T47D (cell line): ENCODE results near the gene OXNAD1.

Source experiments
- DNase-seq, 2 experiments: peaks; one replicate each; pipeline versions ENCODE4 v3.0.0 to v3.0.0-alpha.2; 2011 to 2012; ENCODE audit warnings: low read depth in 1 of 2, low spot score in 1 of 2
- JUND ChIP-seq: IDR thresholded peaks from 2 replicates; pipeline ENCODE4 v1.6.1; 2012; ENCODE audit warnings: low read depth
- in situ Hi-C: cut with HindIII; loops from 2 replicates; pipeline ENCODE4 v1.10.0; 2016; ENCODE audit warnings: low sequenced_read_pairs, low pct_unique_long_range_greater_than_20kb

OXNAD1 gene

DNA sequence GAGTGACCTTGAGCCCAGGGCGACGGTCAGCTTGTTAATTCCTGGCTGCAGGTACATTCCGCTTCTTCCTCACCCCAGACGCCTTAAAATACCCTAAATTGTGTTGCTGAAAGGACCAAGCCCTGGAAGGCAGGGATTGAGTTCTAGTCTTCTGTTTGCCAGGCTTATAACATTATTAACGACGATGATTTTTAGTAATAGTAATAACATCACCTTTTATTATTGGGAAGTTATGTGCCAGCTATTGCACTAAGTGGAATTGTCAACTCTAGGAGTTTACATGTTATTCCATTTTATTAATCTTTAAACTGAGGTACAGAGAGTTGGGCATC is 409 bp downstream of the OXNAD1 start:
- DNase-seq = no peak
- no peak for TF ChIP-seq JUND
- in situ Hi-C loops = no loop called here

DNA sequence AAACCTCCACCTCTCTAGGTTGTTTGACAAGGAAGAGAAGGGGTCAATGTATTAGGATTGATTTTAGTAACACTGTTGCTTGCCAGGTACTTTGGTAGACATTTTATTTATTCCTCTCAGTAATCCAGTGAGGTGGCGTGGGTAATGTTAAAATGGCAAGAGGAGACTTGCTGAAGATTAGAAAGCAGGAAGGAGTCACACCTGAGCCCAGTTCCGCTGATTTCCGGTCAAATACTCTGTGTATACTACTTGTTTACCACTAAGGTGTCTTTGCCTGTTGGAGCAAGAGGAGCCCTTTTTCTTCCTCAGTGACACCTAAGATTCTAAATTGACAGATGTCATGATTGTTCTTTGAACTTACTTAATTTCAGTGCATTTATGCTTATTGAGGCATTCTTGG is 1.7 kb downstream of the OXNAD1 start:
- in situ Hi-C loops = no loop called here
- no peak for DNase-seq
- no peak for TF ChIP-seq JUND

DNA sequence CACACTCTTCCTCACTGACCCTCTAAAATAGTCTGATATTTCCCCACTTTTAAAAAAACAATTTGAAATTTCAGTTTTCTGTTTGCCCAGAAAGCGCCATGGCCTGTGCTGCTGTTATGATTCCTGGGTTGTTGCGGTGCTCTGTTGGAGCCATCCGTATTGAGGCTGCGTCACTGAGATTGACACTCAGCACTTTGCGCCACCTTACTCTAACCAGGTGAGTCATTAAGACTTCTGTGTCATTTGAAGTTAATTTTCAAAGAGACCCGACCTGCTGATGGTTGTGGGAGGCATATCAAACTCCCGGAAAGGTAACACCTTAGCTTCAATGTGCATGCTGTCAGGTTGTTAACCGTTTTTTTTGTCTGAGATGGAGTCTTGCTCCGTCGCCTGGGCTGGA is 5.8 kb downstream of the OXNAD1 start:
- TF ChIP-seq JUND = no peak

DNA sequence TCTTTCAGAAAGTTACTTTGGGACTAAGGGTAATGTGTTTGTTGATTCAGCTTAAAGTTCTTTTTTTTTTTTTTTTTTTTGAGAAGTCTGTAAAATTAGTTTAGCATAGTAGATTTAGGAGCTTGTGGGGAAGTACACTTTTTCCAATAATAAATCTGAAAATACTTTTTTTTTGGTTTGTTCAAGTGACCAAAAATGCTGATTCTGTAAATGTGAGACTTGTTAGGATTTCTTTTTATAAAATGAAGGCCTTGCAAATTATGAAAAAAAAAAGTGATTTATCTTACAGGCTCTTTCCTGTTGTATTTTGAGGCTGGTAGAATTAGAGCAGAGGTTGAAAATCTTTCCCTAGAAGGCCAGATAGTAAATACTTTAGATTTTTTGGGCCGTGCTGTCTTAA is 7.6 kb downstream of the OXNAD1 start:
- in situ Hi-C loops = no loop called here
- TF ChIP-seq JUND = no peak
- DNase-seq = no peak

More for the DNA sequence above, 5.8 kb downstream of the OXNAD1 start:
- in situ Hi-C loops = no loop called here
- DNase-seq = no peak

DNA sequence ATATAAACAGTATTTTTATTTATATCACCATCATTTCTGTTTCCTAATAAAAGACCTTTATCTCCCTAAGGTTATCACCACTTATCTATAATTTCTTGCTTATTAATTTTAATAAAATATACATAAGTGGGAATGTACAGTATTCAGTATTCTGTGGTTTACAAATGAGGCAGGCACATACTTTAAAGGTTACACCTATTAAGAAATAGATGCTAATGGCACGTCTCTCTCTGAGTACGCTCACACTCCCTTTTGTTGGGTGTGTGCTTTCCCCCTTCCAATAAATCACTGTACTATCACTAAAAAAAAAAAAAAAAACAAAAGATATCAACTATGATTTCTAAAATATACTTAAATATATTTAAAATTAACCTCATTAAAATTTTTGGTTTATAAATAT is 8.9 kb downstream of the OXNAD1 start:
- in situ Hi-C loops = no loop called here
- no peak for DNase-seq
- TF ChIP-seq JUND = no peak

DNA sequence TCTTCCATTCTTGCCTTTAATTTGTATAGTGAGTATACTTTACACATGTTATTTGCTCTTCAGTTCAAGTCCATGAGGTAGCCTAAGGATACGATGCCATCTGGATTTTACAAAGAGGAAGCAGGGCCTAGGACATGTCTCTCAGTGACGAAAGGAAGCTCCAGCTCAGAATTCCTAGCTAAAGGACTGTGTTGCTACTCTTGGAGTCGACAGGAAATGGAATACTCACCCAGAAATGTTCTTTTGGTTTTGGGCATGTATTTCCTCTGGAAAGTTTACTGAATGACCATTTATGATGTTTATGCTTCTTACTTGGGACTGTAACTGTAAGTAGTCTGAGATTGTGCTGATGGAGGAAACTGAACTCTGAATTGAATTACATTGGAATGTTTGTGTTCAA is 12.5 kb downstream of the OXNAD1 start:
- DNase-seq = peak in 1 of 2 experiments; percentile 23
- in situ Hi-C loops = no loop called here
- TF ChIP-seq JUND = no peak

DNA sequence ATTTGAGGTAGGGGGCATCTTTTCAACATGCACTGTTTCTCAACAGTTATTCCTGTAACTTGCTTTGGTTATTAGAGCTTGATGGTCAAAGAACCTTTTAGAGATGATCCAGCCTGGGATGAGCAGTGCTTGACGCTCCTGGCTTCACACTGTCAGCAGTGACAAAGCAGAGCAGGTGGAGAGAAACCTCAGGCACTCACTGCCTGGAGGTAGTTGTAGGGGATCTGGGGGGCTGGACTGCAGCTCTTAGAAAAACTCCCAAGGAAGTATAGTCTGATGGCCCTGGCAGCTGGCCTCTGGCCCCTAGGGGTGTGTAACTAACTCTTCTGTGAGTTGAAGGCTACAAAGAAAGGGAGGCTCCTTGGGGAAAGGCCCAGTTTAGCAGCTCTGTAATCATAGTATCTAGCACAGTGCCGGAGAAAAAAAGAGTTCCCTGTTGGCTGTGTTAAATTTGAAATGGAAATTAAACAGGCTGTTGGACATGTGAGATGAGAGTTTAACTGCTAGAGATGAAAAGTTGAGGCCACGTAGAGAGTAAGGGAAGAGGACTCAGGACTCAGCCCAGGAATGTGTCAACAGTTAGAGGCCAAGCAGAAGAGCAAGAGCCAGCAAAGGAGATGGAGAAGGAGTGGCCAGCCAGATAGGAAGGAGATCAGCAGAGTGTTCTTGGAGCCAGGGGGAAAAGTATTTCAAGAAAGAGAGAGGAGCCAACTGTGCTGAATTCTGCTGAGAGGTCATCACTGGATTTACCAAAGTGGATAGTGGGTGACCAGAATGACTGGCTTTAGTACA is 14.2 kb downstream of the OXNAD1 start:
- no peak for DNase-seq
- TF ChIP-seq JUND = no peak
- in situ Hi-C loops = no loop called here

DNA sequence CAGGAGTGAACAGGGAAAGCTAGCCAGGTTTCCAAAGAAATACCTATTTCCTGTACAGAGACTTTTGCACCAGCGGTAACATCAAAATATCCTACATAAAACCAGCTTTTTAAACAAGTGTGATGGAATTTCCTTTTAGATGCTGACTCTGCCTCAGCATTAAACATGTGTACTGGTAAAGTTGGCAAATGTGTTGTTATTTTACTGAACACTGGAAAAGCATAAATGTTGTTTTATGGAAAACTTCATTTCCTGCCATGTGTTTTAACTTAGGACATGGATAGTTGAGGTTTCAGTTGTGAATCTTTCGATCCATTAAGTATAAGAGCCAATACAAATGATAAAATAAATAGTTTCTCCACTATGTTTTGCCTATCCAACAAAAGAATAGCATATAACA is 15.7 kb downstream of the OXNAD1 start:
- no peak for TF ChIP-seq JUND
- no peak for DNase-seq
- in situ Hi-C loops = no loop called here

DNA sequence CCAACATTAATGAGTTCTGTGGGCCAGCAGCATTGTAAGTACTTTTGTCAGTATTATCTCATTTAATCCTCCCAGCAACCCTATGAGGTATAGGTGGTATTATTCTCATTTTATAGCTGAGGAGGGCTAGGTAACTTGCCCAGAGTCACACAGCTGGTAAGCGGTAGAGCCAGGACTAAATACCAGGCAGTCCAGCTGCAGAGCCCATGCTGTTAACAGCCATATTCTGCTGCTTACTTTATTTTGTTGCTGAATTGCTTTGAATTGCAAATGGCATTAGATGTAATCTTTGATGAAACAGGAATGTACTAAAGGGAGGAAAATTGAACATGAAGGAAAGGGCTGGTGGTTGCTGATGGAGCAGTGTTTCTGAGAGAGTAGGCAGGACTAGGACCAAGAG is 19.6 kb downstream of the OXNAD1 start:
- no peak for TF ChIP-seq JUND
- in situ Hi-C loops = no loop called here
- no peak for DNase-seq

DNA sequence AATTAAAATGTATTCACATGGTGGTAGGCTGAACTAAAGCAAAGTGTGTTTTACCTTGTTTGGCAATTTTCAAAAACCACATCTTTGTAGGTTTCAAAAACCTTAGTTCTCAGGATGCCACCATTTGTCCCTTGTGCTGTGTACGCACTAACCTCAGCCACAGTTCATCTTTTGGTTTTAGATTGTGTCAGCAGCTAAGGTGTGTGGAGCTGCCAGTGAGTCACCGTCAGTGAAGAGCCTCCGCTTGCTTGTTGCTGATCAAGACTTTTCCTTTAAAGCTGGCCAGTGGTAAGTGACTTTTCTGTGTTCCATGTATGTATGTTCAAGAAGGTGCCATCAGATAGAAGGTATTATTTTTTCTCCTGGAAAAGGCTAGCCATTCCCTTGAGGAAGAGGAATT is 21.1 kb downstream of the OXNAD1 start:
- no peak for DNase-seq
- TF ChIP-seq JUND = no peak
- in situ Hi-C loops = no loop called here

DNA sequence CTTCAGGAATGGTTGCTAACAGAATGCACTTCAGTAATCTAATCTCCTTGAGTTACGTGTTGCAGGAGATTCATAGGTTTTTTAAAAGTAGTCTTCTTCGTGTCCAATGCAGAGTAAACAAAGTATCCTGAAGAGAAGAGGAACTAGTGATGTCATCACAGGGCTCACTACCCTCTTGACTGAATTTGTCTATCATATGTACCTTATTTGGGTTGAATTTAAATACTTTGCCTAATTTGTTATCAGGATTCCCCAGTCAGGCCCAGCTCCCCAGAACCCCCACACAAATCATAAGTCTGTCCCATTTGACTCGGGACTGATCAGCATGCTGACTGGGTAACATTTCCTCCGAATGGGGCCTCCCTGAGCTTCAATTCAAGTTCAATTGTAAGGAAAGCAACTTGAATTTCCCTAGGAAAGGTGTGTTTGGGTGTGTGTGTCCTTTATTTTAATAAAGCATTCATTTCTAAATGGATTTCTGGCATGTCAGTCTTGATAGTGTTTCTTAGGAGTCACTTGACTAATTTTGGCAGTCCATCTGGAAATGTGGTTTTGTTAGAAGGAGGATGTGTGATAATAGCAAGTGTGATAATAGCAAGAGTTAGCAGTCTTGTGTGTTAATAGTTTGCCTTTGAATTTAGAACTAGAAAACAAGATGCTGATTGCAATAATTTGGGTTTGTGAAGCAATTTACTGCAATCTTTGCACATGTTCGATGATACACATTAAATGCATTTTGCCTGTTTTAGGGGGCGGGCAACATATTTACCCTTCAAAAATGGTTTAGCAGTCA is 21.9 kb downstream of the OXNAD1 start:
- in situ Hi-C loops = no loop called here
- no peak for DNase-seq
- TF ChIP-seq JUND = no peak

DNA sequence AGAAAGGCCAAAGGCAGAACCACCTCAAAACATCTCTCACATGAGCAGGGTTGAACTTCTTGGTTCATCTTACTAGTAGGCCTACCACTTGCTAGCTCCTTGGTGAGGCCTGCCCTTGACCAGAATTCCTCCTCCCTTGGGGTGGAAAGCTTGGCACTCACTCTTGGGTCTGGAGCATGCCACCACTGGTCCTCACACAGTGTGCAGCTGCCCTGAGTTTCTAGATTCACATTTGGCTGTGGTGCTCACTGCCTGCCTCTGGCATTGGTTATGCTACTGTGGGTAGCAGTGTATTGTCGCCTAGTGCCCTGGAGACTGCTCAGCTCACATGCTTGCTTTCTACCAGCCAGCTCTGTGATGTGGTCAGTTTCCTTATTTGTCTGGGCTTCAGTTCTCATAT is 23.7 kb downstream of the OXNAD1 start:
- DNase-seq = no peak
- no peak for TF ChIP-seq JUND
- in situ Hi-C loops = no loop called here

DNA sequence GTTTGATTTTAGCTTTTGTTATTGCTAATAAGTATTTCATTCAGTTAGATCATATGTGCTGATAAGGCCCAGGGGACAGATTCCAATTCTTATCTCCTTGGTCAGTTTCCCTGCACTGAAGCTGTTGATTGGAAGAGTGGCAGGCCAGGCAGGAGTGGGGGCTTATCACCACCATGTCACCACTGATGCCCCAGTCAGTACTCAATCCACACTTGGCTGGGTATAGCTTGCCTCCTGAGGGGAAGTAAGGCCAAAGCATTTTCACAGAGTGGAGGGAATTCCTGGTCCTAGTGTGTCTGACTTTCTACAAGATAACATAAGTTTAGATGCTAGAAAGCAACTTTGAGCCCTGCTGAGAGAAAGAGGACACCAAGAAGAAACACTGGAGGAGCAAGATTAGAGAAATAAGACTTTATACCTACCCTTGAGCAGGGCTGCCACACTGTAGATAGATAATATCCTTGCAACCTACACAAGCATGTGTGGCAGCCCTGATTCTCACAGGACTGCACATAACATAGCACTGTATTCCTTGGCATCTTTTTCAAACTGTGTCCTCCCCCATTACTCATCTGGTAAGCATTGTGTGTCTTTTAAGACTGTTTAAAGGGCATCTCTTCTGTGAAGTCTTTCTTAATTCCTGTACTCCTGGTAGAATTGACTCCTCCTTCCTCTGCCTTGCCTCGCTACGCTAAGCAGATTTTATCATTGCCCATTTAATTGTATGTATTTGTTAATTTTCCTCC is 24.3 kb downstream of the OXNAD1 start:
- no peak for TF ChIP-seq JUND
- in situ Hi-C loops = no loop called here
- no peak for DNase-seq
